NCI-H2107 treated with DMSO at 0.1 percent for 48 hours (cell line): ENCODE results near the gene TMEM164.
A peak's percentile ranks its signal among the peaks of the same experiment; 100 is the strongest.

Experiments used
- DNase-seq: peaks from one replicate; lab custom pipeline; 2025; ENCODE audit not compliant: unreplicated experiment; lab: John Stamatoyannopoulos, UW

The TMEM164 gene

DNA sequence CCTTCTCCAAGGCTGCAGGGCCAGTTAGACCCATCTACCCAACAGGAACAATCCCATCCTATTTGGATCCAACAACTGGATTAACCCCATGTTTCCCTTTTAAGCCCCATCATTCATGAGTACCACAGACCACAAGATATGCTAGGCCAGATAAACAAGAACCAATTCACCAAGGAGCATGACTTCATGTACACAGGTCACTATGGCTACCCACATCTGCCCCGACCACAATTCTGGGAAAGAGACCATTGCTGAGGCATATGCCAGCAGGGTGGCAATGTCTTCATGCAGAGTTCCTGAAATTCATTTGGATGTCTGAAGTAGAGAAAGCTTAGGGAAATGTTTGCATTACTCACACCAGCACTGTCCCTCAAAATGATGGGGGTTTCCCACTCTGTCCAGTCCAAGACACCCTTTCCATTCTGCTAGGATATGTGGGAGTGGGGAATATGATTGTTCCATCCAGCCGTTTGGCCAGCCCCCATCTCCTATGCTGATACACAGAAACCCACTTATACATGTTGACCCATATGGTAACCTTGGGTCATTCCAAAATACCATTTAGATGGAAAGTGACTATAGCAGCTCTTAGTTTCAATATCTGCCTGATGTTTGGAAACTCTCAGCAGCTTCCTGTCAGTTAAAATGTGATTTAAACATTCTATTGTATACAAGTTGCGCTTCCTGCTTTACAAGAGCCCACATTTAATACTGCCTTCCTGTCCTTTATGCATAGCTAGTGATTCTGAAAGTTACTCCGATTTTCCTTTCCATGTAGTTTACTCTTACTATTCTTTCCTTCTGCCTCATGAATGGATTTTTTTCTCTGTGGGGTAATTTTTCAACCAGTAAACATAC, 186.0 kb downstream of the TMEM164 start:
- no peak for DNase-seq

DNA sequence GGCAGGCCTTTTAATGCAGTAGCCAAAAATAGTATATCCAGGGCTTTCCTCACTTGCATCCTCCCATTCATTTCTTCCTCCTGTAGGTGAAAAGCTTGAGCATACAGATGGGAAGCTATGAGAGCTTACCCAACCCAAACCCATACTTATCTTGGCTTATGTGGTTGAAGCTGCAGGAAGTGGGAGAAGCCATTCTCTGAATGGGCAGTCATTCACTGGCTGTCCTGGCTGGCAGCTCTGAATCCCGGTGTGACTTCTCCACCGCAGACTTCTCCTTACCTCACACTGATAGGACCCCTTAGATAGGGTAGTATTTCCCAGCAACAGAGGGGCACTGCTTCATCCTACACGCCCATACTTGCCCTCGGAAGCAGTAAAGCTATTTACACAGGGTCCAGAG, 189.6 kb downstream of the TMEM164 start:
- DNase-seq, result no peak

GRCh38 chrX:110194977-110195376, 192.1 kb downstream of the TMEM164 start:
- no peak for DNase-seq

DNA sequence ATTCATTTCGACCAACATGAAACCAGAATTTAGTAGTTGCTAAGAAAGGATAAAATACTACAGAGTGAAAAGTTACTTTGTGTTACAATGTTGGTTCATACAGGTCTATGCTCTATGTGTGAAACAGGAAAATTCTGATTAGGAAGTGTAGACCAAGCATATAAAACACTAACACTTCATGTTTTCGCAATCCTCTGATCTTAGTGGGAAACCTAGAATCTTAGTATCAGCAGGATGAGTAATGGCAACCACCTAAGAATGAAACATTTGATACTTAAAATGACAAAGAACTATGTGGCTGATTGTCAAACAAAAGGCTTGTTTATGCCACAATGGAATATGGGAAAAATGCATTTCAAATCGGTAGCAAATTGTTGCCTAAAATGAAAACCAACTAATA, 198.9 kb downstream of the TMEM164 start:
- DNase-seq, result no peak

- no peak for DNase-seq
Observed at GRCh38 chrX:110204986-110205385, 202.1 kb downstream of the TMEM164 start.

GRCh38 chrX:110208092-110208491, 205.2 kb downstream of the TMEM164 start:
- no peak for DNase-seq

- DNase-seq, result peak; percentile 33
Observed at GRCh38 chrX:110210417-110211139, 207.7 kb downstream of the TMEM164 start.

DNA sequence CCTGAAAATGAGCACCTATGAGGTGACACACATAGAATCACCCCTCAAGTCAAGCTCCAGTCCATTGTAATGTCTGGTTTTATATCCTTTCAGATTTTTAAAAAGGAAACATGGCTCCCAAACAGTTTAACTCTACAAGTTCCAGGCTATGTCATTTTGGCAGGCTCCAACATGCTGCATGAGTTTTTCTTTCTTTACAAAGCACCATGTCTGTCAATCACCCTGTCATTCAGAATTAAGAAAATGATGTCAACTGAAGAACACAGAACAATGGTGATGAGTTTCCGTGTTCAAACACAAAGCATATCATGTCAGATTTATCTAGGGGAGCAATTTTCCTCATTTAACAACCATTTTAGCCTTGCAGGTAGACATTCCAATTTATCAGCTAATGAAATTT, 208.4 kb downstream of the TMEM164 start:
- DNase-seq, result no peak

DNA sequence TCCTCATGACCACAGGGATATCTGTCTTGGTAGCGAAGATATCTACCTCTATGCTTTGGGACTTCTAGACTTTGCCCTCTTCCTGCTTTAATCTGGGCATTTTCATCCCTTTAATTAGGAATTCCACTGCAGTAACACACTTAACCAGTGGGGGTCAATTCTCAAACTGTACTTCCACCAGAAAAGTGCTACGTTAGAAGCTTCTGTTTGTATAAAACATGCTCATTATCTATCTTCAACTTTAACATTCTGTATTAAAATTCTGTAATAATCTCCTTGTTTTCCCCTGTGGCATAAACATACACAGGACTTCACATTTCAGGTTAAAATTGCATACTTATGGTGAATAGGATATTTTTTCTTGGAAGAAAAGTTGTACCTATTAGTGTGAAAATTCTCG, 209.4 kb downstream of the TMEM164 start:
- no peak for DNase-seq

- no peak for DNase-seq
Observed at GRCh38 chrX:110213183-110213582, 210.3 kb downstream of the TMEM164 start.

DNA sequence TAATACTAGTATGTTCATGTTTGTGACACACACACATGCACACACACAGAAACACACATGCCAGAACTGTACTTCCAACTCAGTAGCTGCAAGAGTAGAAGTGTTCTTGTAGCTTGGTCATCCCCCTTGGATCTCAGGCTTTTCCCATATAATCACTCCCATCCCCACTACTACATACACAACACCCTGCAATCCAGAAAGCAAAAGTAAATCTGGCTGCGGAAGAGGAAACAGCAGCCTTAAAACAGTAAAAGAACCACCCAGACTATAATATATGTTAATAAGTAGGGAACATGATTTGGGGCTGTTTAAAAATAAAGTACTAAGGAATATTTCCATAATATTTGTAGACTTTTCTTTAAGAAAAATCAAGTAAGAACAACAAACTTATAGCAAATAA, 211.8 kb downstream of the TMEM164 start:
- DNase-seq, result no peak

DNA sequence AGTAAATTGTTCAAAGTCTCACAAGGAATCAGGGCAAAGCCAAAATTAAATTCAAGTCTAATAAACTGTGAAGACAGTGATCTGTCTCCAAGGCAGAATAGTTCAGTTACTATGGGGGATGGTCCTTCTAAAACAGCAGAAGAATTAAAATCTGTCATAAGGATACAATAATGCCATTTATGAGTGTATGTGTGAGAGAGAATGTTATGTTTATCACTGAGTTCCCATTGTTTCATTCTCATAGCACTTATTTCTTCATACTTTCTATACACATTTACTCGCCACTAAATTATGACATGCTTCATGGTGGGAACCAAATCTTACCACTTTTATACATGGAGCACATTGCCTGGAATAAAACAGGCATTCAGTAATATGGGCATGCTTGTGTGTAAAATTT, 212.5 kb downstream of the TMEM164 start:
- DNase-seq, result no peak

DNA sequence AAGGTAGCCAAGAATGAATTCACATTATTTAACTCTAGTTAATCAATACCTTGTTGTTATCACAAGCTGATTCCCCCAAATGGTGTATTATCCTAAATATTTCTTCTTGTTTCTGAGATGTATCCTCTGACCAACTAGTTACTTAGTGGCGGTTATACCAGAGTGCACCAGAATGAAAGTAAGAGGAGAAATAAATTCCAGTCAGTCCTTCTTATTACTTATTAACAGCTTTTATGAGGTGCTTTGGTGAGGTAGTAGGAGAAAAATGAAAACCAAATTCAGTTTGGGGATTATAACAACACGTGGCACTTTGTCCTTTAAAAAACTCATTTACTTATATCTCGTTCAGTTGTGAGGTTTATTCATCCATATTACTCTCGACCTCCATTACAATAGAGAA, 213.1 kb downstream of the TMEM164 start:
- no peak for DNase-seq

DNA sequence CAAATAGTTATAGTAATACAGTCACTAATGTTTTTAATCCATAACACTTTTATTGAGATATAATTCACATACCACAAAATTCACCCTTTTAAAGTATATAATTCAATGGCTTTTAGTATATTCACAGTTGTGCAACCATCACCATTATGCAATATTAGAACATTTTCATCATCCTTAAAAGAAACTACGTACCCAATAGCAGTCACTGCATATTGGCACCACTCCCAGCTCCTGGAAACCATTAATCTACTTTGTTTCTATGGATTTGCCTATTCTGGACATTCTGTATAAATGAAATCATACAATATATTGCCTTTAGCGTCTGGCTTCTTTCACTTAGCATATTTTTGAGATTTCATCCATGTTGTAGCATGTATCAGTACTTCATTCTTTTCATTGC, 215.7 kb downstream of the TMEM164 start:
- no peak for DNase-seq

GRCh38 chrX:110219920-110220319, 217.0 kb downstream of the TMEM164 start:
- no peak for DNase-seq

DNA sequence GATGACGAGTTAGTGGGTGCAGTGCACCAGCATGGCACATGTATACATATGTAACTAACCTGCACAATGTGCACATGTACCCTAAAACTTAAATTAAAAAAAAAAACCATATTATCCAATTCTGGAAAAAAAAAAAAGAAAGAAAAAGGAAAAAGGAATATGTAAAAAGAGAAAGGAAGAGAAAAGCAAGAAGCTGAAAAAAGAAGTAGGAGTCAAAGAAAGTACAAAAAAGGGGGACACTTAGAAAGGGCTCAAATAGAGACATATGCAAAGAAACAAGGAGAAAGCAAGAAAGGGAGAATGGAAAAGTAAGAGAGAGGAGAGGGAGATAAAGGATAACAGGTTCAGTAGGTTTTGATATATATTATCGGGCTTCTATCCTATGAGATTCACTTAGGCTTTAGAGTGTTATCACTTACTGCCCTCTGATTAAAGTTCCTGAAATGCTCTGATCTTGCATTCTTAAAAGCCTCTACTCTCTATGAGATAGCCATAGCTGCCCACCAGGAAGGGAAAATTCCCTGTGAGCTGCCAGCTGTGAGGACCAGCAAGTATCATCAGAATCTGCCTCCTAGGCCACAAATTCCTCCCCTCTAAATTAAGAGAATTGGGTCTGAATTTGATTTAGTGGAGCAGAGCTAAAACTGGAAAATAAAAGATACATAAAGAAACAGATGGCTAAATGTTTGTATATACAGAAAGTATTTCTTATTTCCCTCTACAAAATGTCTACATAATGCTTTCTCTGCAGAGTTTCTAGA, 219.8 kb downstream of the TMEM164 start:
- DNase-seq, result no peak

DNA sequence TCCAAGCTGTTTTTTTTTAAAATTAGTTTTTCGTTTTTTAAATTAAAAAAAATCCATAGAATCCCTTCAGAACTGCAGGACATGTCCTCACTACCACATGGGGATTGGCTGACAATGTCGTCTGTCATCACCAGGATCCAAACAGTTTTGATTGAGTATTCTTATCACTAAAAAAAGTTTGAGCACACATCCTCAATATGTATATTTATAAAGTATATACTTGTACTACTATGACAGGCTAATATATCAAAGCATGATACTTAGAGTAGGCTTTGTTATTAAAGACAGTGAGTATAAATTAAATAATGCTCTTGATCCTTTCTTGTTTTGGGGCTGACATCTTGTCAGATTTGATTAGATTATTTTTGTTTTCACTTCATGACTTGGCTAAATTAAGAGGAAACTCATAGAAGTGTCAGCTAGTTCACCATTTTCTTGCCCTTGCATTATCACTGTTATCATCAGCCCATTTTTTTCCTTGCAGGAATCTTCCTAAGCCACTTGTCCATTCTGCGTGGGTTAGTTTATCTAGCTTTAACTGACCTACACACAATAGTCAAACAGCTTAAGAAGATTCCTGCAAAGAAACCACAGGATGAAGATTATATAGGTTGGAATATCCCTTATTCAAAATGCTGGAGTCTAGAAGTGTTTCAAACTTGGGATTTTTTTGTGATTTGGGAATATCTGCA, 222.2 kb downstream of the TMEM164 start:
- no peak for DNase-seq

GRCh38 chrX:110226931-110227330, 224.0 kb downstream of the TMEM164 start:
- no peak for DNase-seq
